Occipital lobe (tissue), 2 donors: ENCODE measurements around the gene CDK5. TPM values are rescaled to one million over a fixed set of nuclear protein-coding genes. Genes with fewer than 3 reads are reported as not detected.
"Not testable (repeated sequence)": the region's sequence is repeated elsewhere in the genome, so short reads cannot be mapped to it uniquely, and the experiment has no call there.

Experiments used
- DNase-seq: peaks from one replicate; lab custom pipeline; 2025; lab: John Stamatoyannopoulos, UW
- total RNA-seq: library from RNA; depleted of rRNA; stranded (reverse); fragments of >200 nt; gene quantifications from one replicate; pipeline ENCODE4 v1.2.3, GENCODE V29; 2014

The CDK5 gene
- total RNA-seq, 1 donor from 2014 or later, result 37.3 TPM

DNA sequence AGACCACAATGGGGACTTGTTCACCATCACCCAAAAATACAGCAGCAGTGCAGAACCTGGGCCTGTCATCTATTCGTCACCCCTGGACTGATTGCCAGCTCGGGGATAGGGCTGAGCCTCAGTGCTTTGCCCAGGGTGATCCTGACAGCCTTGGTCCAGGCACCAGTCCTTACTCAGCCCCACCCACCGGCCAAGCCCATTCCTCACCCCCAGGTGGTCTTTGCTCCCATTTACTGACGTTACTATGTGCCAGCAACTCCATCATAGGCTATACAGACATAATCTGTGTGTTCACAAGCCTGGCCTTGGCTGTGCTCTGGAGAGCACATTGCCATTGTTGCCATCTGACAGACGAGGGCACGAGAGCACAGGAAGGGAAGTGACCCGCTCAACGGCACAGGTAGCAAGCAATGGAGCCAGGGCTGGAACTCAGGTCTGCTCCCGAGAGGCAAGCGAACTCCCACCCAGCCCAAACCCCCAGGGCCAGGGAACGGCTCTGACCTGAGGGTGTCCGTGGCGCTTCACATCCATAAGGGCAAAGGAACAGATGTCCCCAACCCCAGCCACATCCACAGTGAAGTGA lies 40.2 kb downstream of the CDK5 start:
- no peak for DNase-seq

DNA sequence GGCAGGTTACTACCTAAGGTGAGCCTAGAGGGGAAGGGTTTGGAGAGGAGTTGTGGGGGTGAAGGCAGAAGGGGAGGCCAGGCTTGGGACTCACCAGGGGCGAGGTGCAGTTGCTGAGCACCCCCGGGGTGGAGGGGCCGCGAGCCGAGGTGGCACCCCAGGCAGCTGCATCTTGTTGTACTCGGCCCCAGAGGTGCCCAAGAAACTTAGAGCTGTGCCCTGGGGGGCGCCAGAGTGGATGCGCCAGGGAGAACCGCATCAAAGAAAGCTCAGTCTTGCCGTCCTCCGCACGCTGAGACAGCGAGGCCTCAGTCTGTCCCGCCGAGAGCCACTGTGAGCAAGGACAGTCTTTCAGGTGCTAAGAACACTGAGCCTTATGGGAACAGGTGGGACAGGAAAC lies 40.8 kb downstream of the CDK5 start:
- DNase-seq, result no peak

DNA sequence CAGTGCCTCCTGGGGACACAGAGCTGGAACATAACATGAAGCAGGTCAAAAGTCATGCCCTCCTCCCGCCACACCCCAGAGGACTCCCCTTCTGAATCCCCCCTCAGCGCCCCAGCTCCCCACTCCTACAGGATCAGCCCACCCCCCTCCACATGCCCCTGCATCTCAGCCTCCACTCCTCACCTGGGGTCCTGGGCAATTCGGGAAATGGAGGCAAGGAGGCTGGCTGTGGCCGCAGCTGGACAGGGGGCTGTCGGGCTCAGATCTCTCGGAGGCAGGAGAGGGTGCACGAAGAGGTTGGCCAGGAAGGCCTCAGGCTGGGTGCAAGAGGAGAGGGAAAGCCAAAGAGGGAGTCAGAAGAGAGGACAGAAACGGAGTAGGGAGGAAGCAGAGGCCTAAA lies 41.2 kb downstream of the CDK5 start:
- no peak for DNase-seq

DNA sequence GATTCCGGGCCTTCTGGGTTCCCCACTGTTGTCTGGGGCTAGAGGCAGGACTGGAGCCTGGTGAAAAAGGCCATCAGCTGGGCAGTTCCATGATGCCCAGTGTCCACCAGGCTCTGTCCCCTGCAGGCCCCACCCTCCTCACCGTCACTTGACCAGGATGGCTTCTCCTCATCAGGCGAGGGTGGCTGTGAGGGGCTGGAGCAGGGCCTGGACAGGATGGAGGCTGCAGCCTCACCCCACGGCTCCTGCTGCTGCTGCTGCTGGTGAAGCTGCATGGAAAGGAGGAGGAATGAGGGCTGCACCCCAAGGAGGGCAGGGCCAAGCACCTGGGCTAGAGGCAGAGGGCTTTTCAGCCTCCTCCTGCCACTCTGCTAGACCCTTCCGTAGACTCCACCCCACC lies 41.7 kb downstream of the CDK5 start:
- no peak for DNase-seq

DNA sequence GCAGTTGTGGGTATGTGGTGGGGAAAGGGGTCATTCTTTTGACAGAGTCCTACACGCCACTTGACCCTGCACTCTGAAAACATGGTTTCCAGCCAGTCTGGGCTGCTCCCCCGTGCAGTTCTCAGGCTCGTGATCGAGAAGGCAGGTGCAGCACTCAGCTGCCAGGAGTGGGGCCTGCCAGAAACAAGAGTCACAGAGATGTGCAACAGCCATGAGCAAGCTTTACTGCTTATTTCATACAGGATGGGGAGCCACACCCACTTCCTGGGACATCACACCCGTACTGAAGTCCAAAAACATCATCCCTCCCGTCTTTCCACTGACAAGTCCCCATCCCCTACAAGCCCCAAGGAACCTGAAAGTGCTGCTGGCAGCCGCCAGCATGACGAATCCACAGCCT lies 42.7 kb downstream of the CDK5 start:
- DNase-seq, result no peak

DNA sequence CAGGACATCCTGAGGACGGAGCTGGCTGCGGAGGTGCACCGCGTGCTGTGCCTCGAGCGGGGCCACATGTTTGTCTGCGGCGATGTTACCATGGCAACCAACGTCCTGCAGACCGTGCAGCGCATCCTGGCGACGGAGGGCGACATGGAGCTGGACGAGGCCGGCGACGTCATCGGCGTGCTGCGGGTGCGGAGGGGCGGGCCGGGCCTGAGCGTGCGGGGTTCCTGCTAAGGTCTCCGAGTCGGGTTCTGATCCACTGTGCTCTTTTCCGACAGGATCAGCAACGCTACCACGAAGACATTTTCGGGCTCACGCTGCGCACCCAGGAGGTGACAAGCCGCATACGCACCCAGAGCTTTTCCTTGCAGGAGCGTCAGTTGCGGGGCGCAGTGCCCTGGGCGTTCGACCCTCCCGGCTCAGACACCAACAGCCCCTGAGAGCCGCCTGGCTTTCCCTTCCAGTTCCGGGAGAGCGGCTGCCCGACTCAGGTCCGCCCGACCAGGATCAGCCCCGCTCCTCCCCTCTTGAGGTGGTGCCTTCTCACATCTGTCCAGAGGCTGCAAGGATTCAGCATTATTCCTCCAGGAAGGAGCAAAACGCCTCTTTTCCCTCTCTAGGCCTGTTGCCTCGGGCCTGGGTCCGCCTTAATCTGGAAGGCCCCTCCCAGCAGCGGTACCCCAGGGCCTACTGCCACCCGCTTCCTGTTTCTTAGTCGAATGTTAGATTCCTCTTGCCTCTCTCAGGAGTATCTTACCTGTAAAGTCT lies 43.8 kb downstream of the CDK5 start:
- peak; percentile 62 for DNase-seq

DNA sequence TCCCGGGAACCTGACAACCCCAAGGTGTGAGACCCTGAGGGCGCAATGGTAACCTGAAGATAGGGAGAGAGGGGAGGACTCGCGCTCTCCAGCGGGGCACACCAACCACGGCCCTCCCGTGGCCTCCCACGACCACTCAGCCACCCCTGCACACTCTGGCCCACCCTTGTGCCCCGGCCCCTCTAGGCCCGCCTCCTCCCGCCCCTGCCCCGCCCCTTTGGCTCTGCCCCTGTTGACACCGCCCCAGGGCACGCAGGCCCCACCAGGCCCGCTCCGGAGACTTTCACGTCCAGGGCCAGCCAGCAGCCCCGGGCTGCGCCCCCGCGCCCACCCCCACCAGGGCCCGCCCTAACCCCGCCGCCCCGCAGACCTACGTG lies 44.4 kb downstream of the CDK5 start:
- no peak for DNase-seq

DNA sequence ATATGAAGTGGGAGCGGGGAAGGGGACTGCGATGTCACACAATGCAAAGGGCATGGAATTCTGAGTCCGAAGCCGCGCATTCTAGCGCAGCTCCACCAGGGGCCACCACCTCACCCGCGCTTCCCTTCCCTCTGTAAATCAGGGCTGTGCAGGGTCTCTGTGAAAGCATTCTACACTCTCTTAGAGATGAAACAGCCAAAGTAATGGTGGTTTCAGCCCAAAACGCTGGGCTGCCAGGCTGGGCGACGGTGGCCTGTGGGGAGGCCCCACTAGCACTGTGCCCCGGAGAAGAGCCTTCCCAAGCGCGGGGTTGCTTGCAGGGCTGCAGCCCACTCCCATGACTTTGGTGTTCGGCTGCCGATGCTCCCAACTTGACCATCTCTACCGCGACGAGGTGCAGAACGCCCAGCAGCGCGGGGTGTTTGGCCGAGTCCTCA lies 44.8 kb downstream of the CDK5 start:
- no peak for DNase-seq

DNA sequence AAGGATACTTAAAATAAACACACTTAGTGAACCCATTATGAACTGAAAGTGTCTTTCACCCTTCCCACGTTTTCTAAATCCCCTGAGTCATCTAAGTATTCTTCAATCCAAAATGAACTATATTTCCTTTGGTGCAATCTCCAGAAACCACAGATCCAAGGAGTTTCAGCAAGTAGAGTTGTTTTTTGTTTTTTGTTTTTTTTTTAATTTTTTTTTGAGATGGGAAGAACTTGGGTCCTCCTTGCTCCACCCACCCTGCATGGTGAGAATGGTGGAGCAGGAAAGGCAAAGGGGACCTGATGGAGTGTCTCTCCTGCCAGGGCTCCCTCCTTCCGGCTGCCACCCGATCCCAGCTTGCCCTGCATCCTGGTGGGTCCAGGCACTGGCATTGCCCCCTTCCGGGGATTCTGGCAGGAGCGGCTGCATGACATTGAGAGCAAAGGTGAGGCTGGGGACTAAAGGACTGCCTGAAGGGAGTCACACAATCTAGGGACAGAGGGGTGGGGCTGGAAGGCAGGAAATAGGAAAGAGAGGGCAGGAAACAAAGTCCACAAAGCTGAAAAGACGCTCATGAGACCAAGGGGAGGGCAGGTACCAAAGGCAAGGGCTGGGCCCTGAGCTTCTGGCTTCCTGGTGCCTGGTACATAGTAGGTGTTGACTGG lies 45.5 kb downstream of the CDK5 start:
- no peak for DNase-seq

DNA sequence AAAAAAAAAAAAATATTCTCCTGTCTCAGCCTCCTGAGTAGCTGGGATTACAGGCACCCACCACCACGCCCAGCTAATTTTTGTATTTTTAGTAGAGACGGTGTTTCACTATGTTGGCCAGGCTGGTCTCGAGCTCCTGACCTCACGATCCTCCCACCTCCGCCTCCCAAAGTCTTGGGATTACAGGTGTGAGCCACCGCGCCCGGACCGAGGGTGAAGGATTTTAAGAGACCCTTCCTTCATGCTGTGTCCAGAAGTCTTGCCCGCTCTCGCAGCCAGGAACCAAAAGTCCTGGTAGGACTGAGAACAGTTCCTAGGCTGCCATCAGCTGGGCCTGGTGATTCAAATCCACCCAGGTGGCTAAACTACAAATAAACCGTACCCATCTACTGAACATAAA lies 46.1 kb downstream of the CDK5 start:
- DNase-seq, result not testable (repeated sequence)

DNA sequence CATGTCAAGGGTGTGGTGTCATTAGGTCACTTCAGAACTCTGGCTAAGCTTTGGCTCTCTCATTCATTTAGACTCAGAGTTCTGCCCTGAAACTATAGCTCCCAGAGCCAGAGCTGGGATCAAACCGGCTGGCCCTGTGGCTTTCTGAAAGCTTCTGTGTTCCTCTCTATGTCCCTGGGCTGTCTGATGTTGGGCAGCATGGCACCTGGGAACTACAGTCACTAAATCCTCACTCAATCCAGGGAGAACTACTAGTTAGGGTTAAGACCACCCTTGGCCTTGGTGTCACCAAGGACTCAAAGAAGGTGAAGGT lies 46.6 kb downstream of the CDK5 start:
- DNase-seq, result no peak

DNA sequence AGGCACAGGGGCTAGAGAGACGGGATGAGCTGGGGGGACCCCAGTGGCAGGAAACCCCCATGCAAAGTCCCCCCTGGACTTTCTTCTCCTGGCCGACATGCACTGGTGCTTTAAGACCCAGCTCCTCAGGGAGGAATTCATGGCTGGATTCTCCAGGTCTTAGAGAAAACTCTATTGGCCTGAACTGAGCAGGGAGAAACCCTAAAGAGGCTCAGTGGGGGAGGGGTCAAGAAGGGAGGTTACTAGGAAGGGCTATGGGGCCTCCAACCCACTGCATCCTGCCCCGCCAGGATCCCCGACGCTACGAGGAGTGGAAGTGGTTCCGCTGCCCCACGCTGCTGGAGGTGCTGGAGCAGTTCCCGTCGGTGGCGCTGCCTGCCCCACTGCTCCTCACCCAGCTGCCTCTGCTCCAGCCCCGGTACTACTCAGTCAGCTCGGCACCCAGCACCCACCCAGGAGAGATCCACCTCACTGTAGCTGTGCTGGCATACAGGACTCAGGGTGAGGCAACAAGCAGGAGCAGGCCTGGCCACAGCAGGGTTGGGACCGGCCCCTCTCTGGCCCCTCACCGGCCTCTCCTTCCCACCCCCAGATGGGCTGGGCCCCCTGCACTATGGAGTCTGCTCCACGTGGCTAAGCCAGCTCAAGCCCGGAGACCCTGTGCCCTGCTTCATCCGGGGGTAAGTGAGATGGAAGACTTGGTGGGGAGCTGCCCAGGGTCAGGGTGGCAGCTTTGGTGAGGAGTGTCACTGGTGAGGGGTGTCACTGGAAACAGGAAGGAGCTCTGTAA lies 47.2 kb downstream of the CDK5 start:
- no peak for DNase-seq

DNA sequence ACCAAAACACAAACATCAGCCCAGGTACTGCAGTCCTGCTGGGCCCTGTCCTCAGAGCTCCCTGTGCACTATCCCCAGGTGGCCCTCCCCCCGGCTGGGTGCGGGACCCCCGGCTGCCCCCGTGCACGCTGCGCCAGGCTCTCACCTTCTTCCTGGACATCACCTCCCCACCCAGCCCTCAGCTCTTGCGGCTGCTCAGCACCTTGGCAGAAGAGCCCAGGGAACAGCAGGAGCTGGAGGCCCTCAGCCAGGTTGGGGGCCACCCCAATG lies 47.7 kb downstream of the CDK5 start:
- DNase-seq, result no peak

DNA sequence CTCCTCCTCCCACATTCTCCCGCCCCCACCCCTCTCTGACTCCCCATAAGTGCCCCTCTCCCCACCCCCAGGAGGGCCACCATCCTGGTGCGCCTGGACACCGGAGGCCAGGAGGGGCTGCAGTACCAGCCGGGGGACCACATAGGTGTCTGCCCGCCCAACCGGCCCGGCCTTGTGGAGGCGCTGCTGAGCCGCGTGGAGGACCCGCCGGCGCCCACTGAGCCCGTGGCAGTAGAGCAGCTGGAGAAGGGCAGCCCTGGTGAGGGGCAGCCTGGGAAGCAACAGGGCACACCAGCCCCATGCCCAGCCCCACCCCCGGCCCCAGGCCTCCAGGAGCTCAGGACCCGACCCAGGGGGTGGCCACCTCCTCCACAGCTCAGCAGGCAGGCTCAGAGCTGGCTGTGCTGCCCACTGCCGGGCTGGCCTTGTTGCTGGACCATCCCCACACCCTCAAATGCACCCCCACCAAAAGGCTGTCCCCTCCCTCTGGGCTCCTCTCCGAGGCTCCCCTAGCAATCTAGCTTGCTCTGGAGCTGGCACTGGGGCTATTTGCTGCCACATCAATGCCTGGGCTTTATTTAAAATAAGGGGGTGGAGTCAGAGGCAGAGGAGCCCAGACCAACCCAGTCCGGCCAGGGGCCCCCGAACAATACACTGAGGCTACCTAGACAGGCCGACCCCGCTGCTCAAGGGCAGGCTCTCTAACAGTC lies 48.2 kb downstream of the CDK5 start:
- DNase-seq, result no peak

DNA sequence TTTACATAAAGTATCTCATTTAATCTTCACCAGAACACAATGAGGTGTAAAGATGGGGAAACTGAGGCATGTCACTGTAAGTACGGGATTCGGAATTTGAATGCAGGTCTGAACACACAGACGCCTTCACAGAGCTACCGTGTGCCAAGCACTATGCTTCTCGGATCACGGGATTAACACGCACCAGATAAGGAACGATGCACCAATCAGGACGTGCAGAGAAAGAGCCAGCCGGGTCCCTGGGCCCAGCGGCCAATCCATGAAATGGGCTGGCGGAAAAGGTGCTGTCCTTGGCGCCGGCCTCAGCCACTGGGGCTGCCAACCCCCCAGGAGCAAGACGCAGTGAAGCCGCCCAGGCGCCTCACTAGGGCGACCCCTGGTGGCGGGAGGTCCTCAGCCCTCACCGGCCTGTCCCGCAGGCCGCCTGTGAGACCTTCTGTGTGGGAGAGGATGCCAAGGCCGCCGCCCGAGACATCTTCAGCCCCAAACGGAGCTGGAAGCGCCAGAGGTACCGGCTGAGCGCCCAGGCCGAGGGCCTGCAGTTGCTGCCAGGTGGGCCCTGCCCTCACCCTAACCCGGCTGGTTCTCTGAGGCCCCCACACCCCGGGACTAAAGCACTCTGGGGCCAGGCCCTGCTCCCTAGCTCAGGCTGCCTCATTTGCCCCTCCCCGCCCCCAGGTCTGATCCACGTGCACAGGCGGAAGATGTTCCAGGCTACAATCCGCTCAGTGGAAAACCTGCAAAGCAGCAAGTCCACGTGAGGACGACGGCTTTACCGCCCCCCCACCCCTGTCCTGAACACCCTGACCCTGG lies 49.0 kb downstream of the CDK5 start:
- peak; percentile 13 for DNase-seq

DNA sequence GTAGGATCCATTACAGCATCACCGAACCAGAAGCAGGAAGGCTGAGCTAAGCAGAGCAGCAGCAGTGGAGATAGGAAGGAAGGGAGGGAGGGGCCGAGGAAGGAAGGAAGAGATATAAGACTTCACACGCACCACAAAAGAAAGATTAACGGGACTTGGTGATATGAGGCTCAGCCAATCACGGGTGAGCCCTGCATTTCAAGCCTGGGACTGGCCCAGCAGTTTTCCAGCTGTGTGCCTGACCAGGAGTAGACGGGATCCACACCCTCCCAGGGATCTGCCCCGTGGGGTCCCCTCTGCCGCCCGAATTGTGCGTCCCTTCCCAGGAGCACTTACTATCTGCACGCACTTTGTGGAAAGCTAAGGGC lies 49.6 kb downstream of the CDK5 start:
- DNase-seq, result no peak

DNA sequence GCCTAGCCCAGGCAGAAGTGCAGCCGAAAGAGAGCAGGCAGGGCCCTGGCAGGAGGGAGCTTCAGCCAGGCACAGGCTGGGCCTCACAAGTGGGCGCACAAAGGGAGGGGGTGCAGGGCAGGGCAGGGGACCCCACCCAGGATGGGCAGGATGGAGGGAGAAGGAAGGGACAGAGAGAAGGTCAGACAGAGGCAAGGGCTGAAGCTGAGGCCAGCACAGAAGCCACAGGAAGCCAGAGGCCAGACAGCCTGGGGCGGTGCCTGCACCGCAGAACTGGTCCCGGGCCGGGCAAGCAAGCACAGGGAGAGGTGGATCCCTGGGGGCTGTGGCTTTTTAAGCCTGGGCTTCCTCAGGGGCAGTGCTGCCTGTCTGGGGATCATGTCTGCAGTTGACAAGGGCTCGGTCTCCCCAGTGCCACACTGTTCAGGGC lies 50.2 kb downstream of the CDK5 start:
- no peak for DNase-seq

DNA sequence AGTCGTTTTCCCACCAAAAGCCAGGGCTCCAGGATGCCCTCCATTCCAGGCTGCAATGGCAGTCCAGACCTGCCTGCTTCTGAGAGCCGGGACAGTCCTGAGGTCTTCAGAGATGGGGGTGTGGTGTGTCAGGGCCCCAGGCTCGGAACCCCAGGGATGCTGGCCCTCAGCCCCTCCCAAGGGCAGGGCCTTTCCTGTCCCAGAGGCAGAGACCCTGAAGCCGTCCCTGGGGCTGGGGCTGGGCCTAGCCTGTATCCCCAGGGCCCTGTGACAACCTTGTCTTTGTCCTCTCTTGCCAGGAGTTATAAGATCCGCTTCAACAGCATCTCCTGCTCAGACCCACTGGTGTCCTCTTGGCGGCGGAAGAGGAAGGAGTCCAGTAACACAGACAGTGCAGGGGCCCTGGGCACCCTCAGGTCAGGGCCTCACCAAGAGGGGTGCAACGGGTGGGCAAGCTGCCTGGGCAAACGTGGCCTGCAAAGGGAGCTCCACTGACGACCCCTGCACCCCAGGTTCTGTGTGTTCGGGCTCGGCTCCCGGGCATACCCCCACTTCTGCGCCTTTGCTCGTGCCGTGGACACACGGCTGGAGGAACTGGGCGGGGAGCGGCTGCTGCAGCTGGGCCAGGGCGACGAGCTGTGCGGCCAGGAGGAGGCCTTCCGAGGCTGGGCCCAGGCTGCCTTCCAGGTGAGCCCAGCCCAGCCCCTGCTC lies 51.0 kb downstream of the CDK5 start:
- no peak for DNase-seq

DNA sequence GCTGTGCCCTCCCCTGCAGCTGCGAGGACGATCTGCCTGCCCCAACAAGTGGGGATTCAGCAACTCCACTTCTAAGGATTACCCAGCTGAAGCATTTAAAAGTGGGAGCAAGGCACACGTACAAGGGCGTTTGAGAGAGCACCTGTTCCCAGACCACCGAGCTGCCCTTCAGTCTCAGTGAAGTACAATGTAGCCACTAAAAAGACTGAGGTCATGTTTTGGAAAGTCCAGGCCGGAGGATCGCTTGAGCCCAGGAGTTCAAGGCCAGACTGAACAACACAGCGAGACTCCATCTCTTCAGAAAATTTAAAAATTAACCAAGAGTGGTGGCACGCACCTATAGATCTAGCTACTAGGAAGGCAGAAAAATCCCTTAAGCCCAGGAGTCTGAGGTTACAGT lies 52.1 kb downstream of the CDK5 start:
- DNase-seq, result no peak
